HG02623 (cell line): ENCODE results near the gene SDHAF1.

Experiments
- ATAC-seq: cut with Tn5 transposase; IDR thresholded peaks from one replicate; pipeline ENCODE4 v1.9.1; 2021; ENCODE audit warnings: moderate library complexity; ENCODE audit not compliant: unreplicated experiment

The SDHAF1 gene

GRCh38 chr19:35986664-35987570, 8.1 kb upstream of the SDHAF1 start:
- no peak for ATAC-seq

- ATAC-seq = no peak
Measured at GRCh38 chr19:35987571-35987896, 7.5 kb upstream of the SDHAF1 start.

GRCh38 chr19:35988824-35989223, 6.2 kb upstream of the SDHAF1 start:
- ATAC-seq = no peak

GRCh38 chr19:35990156-35990555, 4.8 kb upstream of the SDHAF1 start:
- no peak for ATAC-seq

GRCh38 chr19:35990771-35991730, 3.9 kb upstream of the SDHAF1 start:
- no peak for ATAC-seq

- no peak for ATAC-seq
Measured at GRCh38 chr19:35991731-35992450, 3.1 kb upstream of the SDHAF1 start.

GRCh38 chr19:35992907-35993765, 1.9 kb upstream of the SDHAF1 start:
- ATAC-seq = no peak

GRCh38 chr19:35993923-35994598, 927 bp upstream of the SDHAF1 start:
- ATAC-seq = no peak

GRCh38 chr19:35996777-35997176, 1.8 kb downstream of the SDHAF1 start:
- no peak for ATAC-seq

GRCh38 chr19:36001605-36002004, 6.6 kb downstream of the SDHAF1 start:
- ATAC-seq = no peak

- ATAC-seq = no peak
Measured at GRCh38 chr19:36003284-36003683, 8.3 kb downstream of the SDHAF1 start.

GRCh38 chr19:36006955-36007354, 12.0 kb downstream of the SDHAF1 start:
- ATAC-seq = no peak

- ATAC-seq = no peak
Measured at GRCh38 chr19:36008336-36008978, 13.5 kb downstream of the SDHAF1 start, which contains the start of gene SYNE4. Gene SYNE4, minus strand, starts transcription at chr19:36008813. Its CDS starts 132 bp downstream, at chr19:36008681.

- ATAC-seq = no peak
Measured at GRCh38 chr19:36009220-36009619, 14.2 kb downstream of the SDHAF1 start.

- no peak for ATAC-seq
Measured at GRCh38 chr19:36009633-36010379, 14.8 kb downstream of the SDHAF1 start.

- ATAC-seq = no peak
Measured at GRCh38 chr19:36010402-36010801, 15.4 kb downstream of the SDHAF1 start.

- ATAC-seq = no peak
Measured at GRCh38 chr19:36013280-36014011, 18.5 kb downstream of the SDHAF1 start.
